RWPE2 (cell line): ENCODE data around the gene HS3ST4.

ENCODE experiments used
- ATAC-seq: fragments of 200-7000 bp; cut with Tn5 transposase; 3 replicates; pipeline ENCODE4 v1.9.1; 2021; ENCODE audit warnings: low read depth
- DNase-seq: peaks from one replicate; pipeline ENCODE4 v3.0.0-alpha.2; 2020; ENCODE audit warnings: low spot score
- H3K27ac ChIP-seq: fragments of 450-650 bp; 2 replicates; pipeline ENCODE4 v1.5.1; 2017; ENCODE audit warnings: mild to moderate bottlenecking; ENCODE audit not compliant: poor library complexity, severe bottlenecking
- H3K27me3 ChIP-seq: fragments of 250-450 bp; sonication (Bioruptor Pico); 2 replicates; pipeline ENCODE4 v1.5.1; 2021; ENCODE audit warnings: mild to moderate bottlenecking, moderate library complexity; ENCODE audit not compliant: insufficient read depth, poor library complexity, severe bottlenecking
- H3K36me3 ChIP-seq: fragments of 250-450 bp; sonication (Bioruptor Pico); 2 replicates; pipeline ENCODE4 v1.5.1; 2020; ENCODE audit warnings: low read depth, mild to moderate bottlenecking, moderate library complexity
- H3K4me1 ChIP-seq: fragments of 250-450 bp; sonication (Bioruptor Pico); 2 replicates; pipeline ENCODE4 v1.5.1; 2021; ENCODE audit warnings: mild to moderate bottlenecking, moderate library complexity; ENCODE audit not compliant: insufficient read depth, poor library complexity, severe bottlenecking
- H3K4me3 ChIP-seq: fragments of 250-450 bp; sonication (Bioruptor Pico); 2 replicates; pipeline ENCODE4 v1.5.1; 2021; ENCODE audit warnings: mild to moderate bottlenecking, moderate library complexity; ENCODE audit not compliant: severe bottlenecking
- H3K9me3 ChIP-seq: fragments of 250-450 bp; sonication (Bioruptor Pico); 2 replicates; pipeline ENCODE4 v1.5.1; 2021; ENCODE audit warnings: mild to moderate bottlenecking, moderate library complexity; ENCODE audit not compliant: severe bottlenecking
- TF ChIP-seq, protein P1 (sequence below): fragments of 450-650 bp; IDR thresholded peaks from one replicate; pipeline ENCODE4 v1.5.1; 2017; ENCODE audit warnings: mild to moderate bottlenecking, moderate library complexity; ENCODE audit not compliant: poor library complexity, severe bottlenecking

The HS3ST4 gene

GRCh38 chr16:25785361-25785760, 93.6 kb downstream of the HS3ST4 start:
- Histone ChIP-seq H3K27me3 (no peaks in the 10 kb centered on the region), H3K27ac (no peak overlapping the region), H3K9me3 (no peaks in the 10 kb centered on the region), H3K4me1 (no peaks in the 10 kb centered on the region), H3K36me3 (no peaks in the 10 kb centered on the region), H3K4me3 (no peak overlapping the region)
- TF ChIP-seq, protein P1, sequence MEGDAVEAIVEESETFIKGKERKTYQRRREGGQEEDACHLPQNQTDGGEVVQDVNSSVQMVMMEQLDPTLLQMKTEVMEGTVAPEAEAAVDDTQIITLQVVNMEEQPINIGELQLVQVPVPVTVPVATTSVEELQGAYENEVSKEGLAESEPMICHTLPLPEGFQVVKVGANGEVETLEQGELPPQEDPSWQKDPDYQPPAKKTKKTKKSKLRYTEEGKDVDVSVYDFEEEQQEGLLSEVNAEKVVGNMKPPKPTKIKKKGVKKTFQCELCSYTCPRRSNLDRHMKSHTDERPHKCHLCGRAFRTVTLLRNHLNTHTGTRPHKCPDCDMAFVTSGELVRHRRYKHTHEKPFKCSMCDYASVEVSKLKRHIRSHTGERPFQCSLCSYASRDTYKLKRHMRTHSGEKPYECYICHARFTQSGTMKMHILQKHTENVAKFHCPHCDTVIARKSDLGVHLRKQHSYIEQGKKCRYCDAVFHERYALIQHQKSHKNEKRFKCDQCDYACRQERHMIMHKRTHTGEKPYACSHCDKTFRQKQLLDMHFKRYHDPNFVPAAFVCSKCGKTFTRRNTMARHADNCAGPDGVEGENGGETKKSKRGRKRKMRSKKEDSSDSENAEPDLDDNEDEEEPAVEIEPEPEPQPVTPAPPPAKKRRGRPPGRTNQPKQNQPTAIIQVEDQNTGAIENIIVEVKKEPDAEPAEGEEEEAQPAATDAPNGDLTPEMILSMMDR, result no peak
- DNase-seq (no peak), ATAC-seq (no peak)

DNA sequence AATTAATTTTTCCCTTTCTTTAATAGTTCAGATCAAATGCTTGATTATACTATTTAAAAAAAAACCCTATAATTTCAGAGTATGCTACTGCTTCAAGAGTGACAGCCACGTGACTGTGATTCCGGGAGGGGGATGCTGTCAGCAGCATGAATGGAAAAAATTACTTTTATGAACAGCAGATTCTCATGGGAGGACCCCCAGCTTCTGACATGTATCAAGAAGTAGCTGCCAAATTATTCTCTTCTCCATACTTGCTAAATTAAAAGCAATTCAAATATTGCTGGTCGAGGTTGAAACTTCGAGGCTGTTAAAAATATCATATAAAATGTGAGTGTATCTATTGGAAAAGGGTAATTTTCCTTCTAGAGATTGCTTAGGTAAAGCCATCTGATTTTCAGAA, 95.0 kb downstream of the HS3ST4 start:
- Histone ChIP-seq H3K36me3 (no peaks in the 10 kb centered on the region), H3K27me3 (no peaks in the 10 kb centered on the region), H3K27ac (no peak overlapping the region), H3K9me3 (no peaks in the 10 kb centered on the region), H3K4me3 (no peak overlapping the region), H3K4me1 (no peaks in the 10 kb centered on the region)
- ATAC-seq (no peak), DNase-seq (no peak)
- TF ChIP-seq, protein P1, result no peak

- DNase-seq (no peak), ATAC-seq (no peak)
- Histone ChIP-seq H3K27ac (no peak overlapping the region), H3K4me3 (no peak overlapping the region), H3K9me3 (no peaks in the 10 kb centered on the region), H3K4me1 (no peaks in the 10 kb centered on the region), H3K27me3 (no peaks in the 10 kb centered on the region), H3K36me3 (no peaks in the 10 kb centered on the region)
- TF ChIP-seq, protein P1, result no peak
These were observed 96.9 kb downstream of the HS3ST4 start for GRCh38 chr16:25788637-25789036.

DNA sequence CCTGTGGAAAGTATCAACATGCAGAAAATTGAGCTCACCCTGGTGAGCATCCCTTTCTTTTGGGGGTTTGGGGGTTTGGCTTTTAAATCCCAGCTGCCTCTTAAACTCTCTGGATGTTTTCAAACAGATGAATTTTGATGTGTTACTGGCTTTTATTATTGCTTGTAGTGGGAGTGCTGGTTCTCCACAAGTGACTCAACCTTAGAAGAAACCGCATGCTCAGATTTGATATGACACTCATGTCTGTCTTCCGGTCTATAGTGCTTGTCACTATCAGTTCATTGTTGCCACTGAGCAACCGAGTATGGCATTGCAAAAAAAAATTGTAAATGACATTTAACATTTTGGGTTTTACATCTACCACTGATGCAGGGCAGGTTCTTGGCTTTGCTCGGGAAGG, 104.5 kb downstream of the HS3ST4 start:
- no peak overlapping the region for H3K27ac ChIP-seq
- no peak for ATAC-seq
- no peaks in the 10 kb centered on the region for H3K9me3 ChIP-seq
- DNase-seq, result no peak
- no peaks in the 10 kb centered on the region for H3K27me3 ChIP-seq
- TF ChIP-seq, protein P1, result no peak
- no peaks in the 10 kb centered on the region for H3K4me1 ChIP-seq
- no peaks in the 10 kb centered on the region for H3K36me3 ChIP-seq
- H3K4me3 ChIP-seq, result no peak overlapping the region

- Histone ChIP-seq H3K27me3 (no peaks in the 10 kb centered on the region), H3K36me3 (no peaks in the 10 kb centered on the region), H3K9me3 (no peaks in the 10 kb centered on the region), H3K27ac (no peak overlapping the region), H3K4me1 (no peaks in the 10 kb centered on the region), H3K4me3 (no peak overlapping the region)
- no peak for DNase-seq
- TF ChIP-seq, protein P1, result no peak
- ATAC-seq, result no peak
These were observed 106.3 kb downstream of the HS3ST4 start for GRCh38 chr16:25798065-25798464.
